Stimulated activated memory B cell treated with anti-CD40 and anti-IgM and Interleukin-4, amounts not matched to agents 10 μg/mL and 1 μg/mL and 100 μg/mL, for 72 hours (primary cell): Measurements from ENCODE around the gene COBL.

Experiments used
- ATAC-seq: fragments of 150-1000 bp; cut with Tn5 transposase; 2 replicates; pipeline ENCODE4 v1.10.0; 2021
- H3K27ac Mint-ChIP-seq: one replicate; pipeline ENCODE4 v1.8.0; 2022; ENCODE audit warnings: mild to moderate bottlenecking, mixed read lengths
- H3K27me3 Mint-ChIP-seq: one replicate; pipeline ENCODE4 v1.8.0; 2022; ENCODE audit warnings: mixed read lengths
- H3K36me3 Mint-ChIP-seq: one replicate; pipeline ENCODE4 v1.8.0; 2022; ENCODE audit warnings: mixed read lengths
- H3K4me1 Mint-ChIP-seq: one replicate; pipeline ENCODE4 v1.8.0; 2022; ENCODE audit warnings: mixed read lengths
- H3K4me3 Mint-ChIP-seq: one replicate; pipeline ENCODE4 v1.8.0; 2022; ENCODE audit warnings: mild to moderate bottlenecking, moderate library complexity, mixed read lengths
- H3K9me3 Mint-ChIP-seq: one replicate; pipeline ENCODE4 v1.8.0; 2022; ENCODE audit warnings: mixed read lengths

The COBL gene

DNA sequence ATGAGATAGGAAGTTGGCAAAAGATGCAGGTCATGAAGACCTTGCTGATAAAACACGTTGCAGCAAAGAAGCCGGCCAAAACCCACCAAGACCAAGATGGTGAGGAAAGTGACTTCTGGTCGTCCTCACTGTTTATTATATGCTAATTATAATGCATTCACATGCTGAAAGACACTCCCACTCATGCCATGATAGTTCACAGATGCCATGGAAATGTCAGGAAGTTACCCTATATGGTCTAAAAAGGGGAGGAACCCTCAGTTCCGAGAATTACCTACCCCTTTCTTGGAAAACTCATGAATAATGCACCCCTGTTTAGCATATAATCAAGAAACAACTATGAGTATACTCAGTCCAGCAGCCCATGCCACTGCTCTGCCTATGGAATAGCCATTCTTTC is 331.5 kb downstream of the COBL start:
- H3K27ac Mint-ChIP-seq = no peak overlapping the region
- no peaks in the 10 kb centered on the region for H3K36me3 Mint-ChIP-seq
- H3K4me1 Mint-ChIP-seq = no peaks in the 10 kb centered on the region
- H3K9me3 Mint-ChIP-seq = peaks cover 6% of the 10 kb centered on the region
- ATAC-seq = no peak
- peaks cover 12% of the 10 kb centered on the region for H3K27me3 Mint-ChIP-seq
- no peak overlapping the region for H3K4me3 Mint-ChIP-seq

DNA sequence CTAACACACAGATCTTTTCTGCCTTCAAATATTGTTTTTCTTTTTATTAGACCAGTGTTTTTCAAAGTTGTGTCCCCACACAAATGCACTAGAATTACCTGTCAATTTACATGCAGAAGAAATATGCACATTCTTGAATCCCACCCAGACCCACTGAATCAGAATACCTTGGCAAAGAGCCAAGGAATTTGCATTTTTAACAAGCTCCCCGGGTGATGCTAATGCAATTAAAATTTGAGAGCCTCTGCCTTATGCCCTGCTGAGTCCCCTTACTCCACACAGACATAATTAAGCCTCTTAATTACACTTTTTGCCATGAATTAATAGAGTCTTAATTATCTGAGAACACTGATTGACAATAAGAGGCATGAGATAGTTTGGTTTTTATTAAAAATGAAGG is 332.8 kb downstream of the COBL start:
- Mint-ChIP-seq H3K27ac (no peak overlapping the region), H3K36me3 (no peaks in the 10 kb centered on the region), H3K9me3 (peaks cover 7% of the 10 kb centered on the region)

DNA sequence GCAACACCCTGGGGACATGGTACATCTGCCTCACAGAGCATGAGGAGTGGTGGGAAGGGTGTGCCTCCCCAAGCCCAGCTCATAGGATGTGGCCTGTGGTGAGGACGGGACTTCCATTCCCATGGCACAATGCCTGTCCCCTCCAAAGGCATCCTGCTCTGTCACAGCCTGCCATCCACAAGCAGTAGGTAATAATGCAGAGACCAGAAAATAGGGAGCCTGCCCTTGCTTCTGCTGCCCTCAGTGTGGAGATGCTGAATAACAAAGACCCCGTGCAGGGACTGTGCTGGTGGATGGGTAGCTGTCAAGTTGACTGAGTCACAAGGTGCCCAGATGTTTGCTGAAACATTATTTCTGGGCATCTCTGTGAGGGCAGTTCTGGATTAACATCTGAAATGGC is 334.0 kb downstream of the COBL start:
- H3K4me1 Mint-ChIP-seq = no peaks in the 10 kb centered on the region
- no peak for ATAC-seq
- peaks cover 8% of the 10 kb centered on the region for H3K9me3 Mint-ChIP-seq
- H3K4me3 Mint-ChIP-seq = no peak overlapping the region
- no peak overlapping the region for H3K27ac Mint-ChIP-seq
- peaks cover 12% of the 10 kb centered on the region for H3K27me3 Mint-ChIP-seq
- H3K36me3 Mint-ChIP-seq = no peaks in the 10 kb centered on the region

More for the DNA sequence above, 332.8 kb downstream of the COBL start:
- peaks cover 12% of the 10 kb centered on the region for H3K27me3 Mint-ChIP-seq
- no peak for ATAC-seq
- H3K4me1 Mint-ChIP-seq = no peaks in the 10 kb centered on the region
- no peak overlapping the region for H3K4me3 Mint-ChIP-seq

DNA sequence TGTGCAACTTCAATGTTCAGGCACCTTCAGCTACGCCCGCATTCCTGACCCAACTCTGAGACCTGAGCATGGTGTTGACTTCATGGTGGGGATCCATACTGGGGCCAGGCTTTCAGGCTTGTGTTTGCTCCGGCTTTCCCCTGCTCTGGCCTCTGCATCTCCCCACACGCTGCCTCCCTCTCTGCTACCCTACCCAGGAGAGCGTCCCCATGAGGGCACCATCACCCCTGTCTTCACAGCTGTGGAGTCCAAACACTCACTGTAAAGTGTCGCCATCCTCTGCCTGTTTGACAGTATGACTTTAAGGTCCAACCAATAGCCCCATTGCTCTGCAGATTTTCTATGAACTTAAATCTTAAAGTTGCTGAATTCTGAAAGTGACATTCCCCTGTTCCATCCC is 334.9 kb downstream of the COBL start:
- Mint-ChIP-seq H3K27me3 (peaks cover 12% of the 10 kb centered on the region), H3K36me3 (no peaks in the 10 kb centered on the region), H3K4me3 (no peak overlapping the region), H3K27ac (no peak overlapping the region), H3K4me1 (no peaks in the 10 kb centered on the region), H3K9me3 (peaks cover 8% of the 10 kb centered on the region)
- ATAC-seq = no peak

DNA sequence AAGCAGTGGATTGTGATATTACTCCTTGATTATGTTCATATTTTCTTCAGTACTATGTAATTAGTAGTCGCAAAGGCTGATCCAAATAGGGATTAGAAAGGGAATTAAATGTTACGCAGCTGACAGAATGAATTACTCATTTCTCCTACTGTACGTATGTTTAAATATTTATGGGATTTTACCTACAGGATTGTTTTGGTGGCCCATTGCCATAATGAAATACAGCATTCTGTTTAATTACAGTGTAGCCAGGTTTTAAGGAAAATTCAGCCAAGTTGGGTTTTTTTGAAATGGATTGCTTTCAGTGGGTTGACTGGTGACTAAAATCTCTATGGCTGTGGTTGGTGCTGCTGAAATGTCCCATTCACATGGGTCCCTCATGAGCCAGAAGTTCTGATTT is 336.2 kb downstream of the COBL start:
- no peak overlapping the region for H3K4me3 Mint-ChIP-seq
- H3K36me3 Mint-ChIP-seq = no peaks in the 10 kb centered on the region
- no peak for ATAC-seq
- peaks cover 8% of the 10 kb centered on the region for H3K9me3 Mint-ChIP-seq
- no peaks in the 10 kb centered on the region for H3K4me1 Mint-ChIP-seq
- H3K27me3 Mint-ChIP-seq = peaks cover 12% of the 10 kb centered on the region
- no peak overlapping the region for H3K27ac Mint-ChIP-seq

DNA sequence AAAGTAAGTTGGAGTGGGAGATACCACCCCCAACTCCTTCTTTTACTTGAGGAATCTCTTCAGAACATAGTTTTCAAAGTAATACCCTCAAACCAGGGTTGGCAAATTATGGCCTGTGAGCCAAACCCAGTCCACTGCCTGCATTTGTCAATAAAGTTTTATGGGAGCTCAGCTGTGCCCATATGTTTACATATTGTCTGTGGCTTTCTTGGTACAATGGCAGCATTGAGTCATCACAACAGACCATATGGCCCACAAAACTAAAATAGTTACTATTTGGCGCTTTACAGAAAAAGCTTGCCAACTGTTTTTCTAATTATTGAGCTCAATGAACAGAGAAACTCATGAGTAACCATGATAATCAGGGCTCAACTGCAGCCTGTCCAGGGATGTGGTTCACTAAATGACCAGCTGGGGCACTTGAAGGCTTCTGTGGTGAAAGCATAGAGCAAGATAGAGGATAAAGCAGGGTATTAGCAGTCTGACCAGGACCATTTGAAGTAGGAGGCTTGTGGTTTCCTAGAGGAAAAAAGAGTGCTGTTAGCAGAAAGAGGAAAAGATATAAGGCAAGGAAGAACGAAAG is 337.9 kb downstream of the COBL start:
- ATAC-seq = no peak
- Mint-ChIP-seq H3K4me1 (no peaks in the 10 kb centered on the region), H3K27ac (no peak overlapping the region), H3K9me3 (peaks cover 8% of the 10 kb centered on the region), H3K36me3 (no peaks in the 10 kb centered on the region), H3K27me3 (peaks cover 12% of the 10 kb centered on the region), H3K4me3 (no peak overlapping the region)

DNA sequence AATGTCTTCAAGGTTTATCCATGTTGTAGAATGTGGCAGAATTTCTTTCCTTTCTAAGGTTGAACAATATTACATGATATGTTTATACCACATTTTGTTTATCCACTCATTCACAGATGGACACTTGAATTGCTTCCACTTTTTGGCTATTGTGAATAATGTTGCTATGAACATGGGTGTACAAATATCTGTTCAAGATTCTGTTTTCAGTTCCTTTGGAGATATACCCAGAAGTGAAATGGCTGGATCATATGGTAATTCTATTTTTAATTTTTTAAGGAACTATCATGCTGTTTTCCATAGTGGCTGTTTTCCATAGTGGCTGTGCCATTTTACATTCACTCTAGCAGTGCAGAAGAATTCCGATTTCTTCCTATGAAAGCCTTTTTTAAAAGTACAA is 339.2 kb downstream of the COBL start:
- Mint-ChIP-seq H3K4me1 (no peaks in the 10 kb centered on the region), H3K27ac (no peak overlapping the region), H3K9me3 (peaks cover 8% of the 10 kb centered on the region), H3K4me3 (no peak overlapping the region), H3K36me3 (no peaks in the 10 kb centered on the region), H3K27me3 (peaks cover 11% of the 10 kb centered on the region)
- no peak for ATAC-seq

DNA sequence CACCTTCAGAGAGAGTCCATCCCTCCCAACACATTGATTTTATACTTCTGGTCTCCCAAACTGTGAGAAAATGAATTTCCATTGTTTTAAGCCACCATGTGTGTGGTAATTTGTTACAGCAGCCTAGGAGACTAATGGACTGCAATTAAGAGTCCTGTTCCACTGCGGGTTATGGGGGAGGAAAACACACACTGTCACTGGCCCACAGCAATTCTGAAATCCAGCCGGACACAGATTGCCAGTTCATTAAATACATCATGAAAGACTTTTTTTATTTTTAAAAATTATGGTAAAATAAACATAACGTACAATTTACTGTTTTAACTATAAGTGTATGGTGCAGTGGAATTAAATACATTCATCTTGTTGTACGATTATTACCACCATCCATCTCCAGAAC is 340.5 kb downstream of the COBL start:
- Mint-ChIP-seq H3K4me3 (no peak overlapping the region), H3K9me3 (peaks cover 3% of the 10 kb centered on the region), H3K27ac (no peak overlapping the region), H3K36me3 (no peaks in the 10 kb centered on the region), H3K4me1 (no peaks in the 10 kb centered on the region), H3K27me3 (no peaks in the 10 kb centered on the region)
- ATAC-seq = no peak

DNA sequence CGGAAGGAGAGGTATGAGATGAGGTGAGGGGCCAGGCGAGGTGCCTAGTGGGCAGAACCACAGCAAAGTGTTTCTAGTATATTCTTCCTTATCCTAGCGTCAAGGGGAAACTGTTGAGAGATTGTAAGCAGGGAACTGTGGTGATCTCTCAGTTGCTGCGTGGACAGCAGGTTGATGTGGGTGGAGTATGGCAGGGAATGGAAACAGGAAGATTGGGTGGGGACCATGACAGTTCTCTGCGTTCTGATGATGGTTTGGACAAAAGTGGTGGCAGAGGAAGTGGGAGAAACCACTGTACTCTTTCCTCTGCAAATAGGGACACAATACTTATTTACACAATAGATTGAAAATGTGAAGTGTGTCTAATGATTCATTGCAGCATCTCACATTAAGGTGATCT is 342.4 kb downstream of the COBL start:
- H3K4me1 Mint-ChIP-seq = no peaks in the 10 kb centered on the region

DNA sequence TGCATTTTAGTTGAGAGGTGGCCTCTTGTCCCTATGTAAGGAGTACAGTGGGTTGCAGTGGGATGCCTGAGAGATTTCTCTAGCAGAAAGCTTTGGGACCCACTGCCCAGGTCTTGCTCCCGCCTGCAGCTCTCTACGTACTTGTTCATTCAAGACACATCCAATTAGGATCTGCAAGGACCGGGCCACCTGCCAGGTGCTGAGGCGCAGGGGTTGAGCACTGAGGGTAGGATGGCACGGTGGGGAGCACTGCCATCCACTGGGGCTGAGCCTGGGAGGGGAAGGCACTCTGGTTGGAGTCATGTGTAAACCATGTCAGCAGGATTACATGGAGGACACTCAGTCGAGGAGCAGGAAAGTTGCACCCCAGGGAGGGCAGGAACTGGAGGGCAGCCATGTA is 342.8 kb downstream of the COBL start:
- Mint-ChIP-seq H3K4me3 (no peak overlapping the region), H3K27me3 (no peaks in the 10 kb centered on the region), H3K27ac (no peak overlapping the region), H3K4me1 (no peaks in the 10 kb centered on the region), H3K36me3 (no peaks in the 10 kb centered on the region), H3K9me3 (peaks cover under 1% of the 10 kb centered on the region)
- ATAC-seq = no peak

More for the DNA sequence above, 342.4 kb downstream of the COBL start:
- H3K27ac Mint-ChIP-seq = no peak overlapping the region
- H3K4me3 Mint-ChIP-seq = no peak overlapping the region
- H3K27me3 Mint-ChIP-seq = no peaks in the 10 kb centered on the region
- ATAC-seq = no peak
- peaks cover 3% of the 10 kb centered on the region for H3K9me3 Mint-ChIP-seq
- H3K36me3 Mint-ChIP-seq = no peaks in the 10 kb centered on the region

DNA sequence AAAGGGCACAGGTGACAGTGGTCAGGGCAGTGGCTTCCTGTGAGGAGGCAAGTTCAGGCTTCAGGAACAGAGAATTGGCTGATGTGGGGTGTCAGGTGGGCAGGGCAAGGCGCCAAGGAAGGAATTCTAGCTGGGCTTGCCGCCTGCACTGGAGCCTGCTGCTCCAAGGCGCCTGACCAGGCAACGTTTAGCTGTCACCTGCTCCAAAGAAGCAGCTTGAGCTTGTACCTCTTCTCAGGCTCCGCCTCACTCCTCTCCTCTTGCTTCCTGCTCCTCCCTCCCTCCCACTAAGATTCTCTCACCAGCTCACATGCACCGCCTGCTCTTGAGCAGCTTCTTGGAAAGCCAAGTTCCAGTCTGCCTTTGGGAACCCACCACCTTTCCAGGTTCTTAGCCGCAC is 346.5 kb downstream of the COBL start:
- no peaks in the 10 kb centered on the region for H3K4me1 Mint-ChIP-seq
- H3K4me3 Mint-ChIP-seq = no peak overlapping the region
- no peak overlapping the region for H3K27ac Mint-ChIP-seq
- H3K36me3 Mint-ChIP-seq = no peaks in the 10 kb centered on the region
- H3K27me3 Mint-ChIP-seq = no peaks in the 10 kb centered on the region
- no peak for ATAC-seq
- peaks cover 7% of the 10 kb centered on the region for H3K9me3 Mint-ChIP-seq
